Mesendoderm (in vitro differentiated cells): Measurements from ENCODE around the gene GALP. TPM values are rescaled to one million over a fixed set of nuclear protein-coding genes. Genes with fewer than 3 reads are reported as not detected.
"Not testable (repeated sequence)": the region's sequence is repeated elsewhere in the genome, so short reads cannot be mapped to it uniquely, and the experiment has no call there.

Source experiments
- DNase-seq: peaks from one replicate; pipeline ENCODE4 v3.0.0; 2013
- H2AK5ac ChIP-seq: 2 replicates; pipeline ENCODE4 v1.6.1; 2013; ENCODE audit warnings: low read length, inconsistent platforms
- H2BK120ac ChIP-seq: 2 replicates; pipeline ENCODE4 v1.6.1; 2013; ENCODE audit warnings: low read depth, mild to moderate bottlenecking, low read length, moderate library complexity, mixed read lengths
- H2BK15ac ChIP-seq: replicated peaks from 2 replicates; pipeline ENCODE4 v1.6.1; 2013; ENCODE audit warnings: low read depth, mild to moderate bottlenecking, moderate library complexity
- H2BK5ac ChIP-seq: 2 replicates; pipeline ENCODE4 v1.6.1; 2013; ENCODE audit warnings: low read length, inconsistent platforms
- H3K18ac ChIP-seq: 2 replicates; pipeline ENCODE4 v1.6.1; 2013; ENCODE audit warnings: mild to moderate bottlenecking, low read length, mixed read lengths
- H3K23ac ChIP-seq: one replicate; pipeline ENCODE4 v1.6.1; 2013; ENCODE audit warnings: low read length
- H3K27ac ChIP-seq: 2 replicates; pipeline ENCODE4 v1.5.1; 2013; ENCODE audit warnings: low read depth, mild to moderate bottlenecking, inconsistent platforms, low read length, moderate library complexity
- H3K27me3 ChIP-seq: 2 replicates; pipeline ENCODE4 v1.6.1; 2013; ENCODE audit warnings: low read length, control low read depth, mild to moderate bottlenecking, inconsistent platforms; ENCODE audit not compliant: insufficient read depth, poor library complexity
- H3K36me3 ChIP-seq: 2 replicates; pipeline ENCODE4 v1.6.1; 2013; ENCODE audit warnings: low read length, inconsistent platforms; ENCODE audit not compliant: control insufficient read depth, insufficient read depth
- H3K4ac ChIP-seq: one replicate; pipeline ENCODE4 v1.6.1; 2013; ENCODE audit warnings: low read depth, mild to moderate bottlenecking, low read length, moderate library complexity
- H3K4me1 ChIP-seq: 2 replicates; pipeline ENCODE4 v1.6.1; 2013; ENCODE audit warnings: low read depth, low read length, inconsistent platforms; ENCODE audit not compliant: control insufficient read depth
- H3K4me2 ChIP-seq: 2 replicates; pipeline ENCODE4 v1.6.1; 2013; ENCODE audit warnings: low read length
- H3K4me3 ChIP-seq: 2 replicates; pipeline ENCODE4 v1.5.1; 2013; ENCODE audit warnings: mild to moderate bottlenecking, low read length
- H3K56ac ChIP-seq: one replicate; pipeline ENCODE4 v1.6.1; 2013; ENCODE audit warnings: low read length
- H3K79me1 ChIP-seq: 2 replicates; pipeline ENCODE4 v1.6.1; 2013; ENCODE audit warnings: low read length, inconsistent platforms
- H3K79me2 ChIP-seq: 2 replicates; pipeline ENCODE4 v1.6.1; 2013; ENCODE audit warnings: mild to moderate bottlenecking, low read length; ENCODE audit not compliant: control insufficient read depth, insufficient read depth
- H3K9ac ChIP-seq: 2 replicates; pipeline ENCODE4 v1.6.1; 2013; ENCODE audit warnings: low read length, inconsistent platforms
- H4K5ac ChIP-seq: one replicate; pipeline ENCODE4 v1.6.1; 2013; ENCODE audit warnings: low read length
- H4K8ac ChIP-seq: one replicate; pipeline ENCODE4 v1.6.1; 2013; ENCODE audit warnings: low read depth, mild to moderate bottlenecking, control low read depth, low read length, moderate library complexity
- WGBS: extraction: QIAGEN DNeasy Blood & Tissue Kit; methylation state at CpG from one replicate; pipeline ENCODE4 v1.1.7; 2013; ENCODE audit warnings: low lambda C conversion rate, missing lambda C conversion rate; ENCODE audit not compliant: insufficient coverage; ENCODE audit errors: extremely low coverage; 5-methylcytosine and 5-hydroxymethylcytosine counted together
- polyA plus RNA-seq, 2 experiments: library from polyadenylated mRNA; stranded (reverse); fragments of 200-250 nt; gene quantifications; one replicate each; pipeline ENCODE4 v1.2.3, GENCODE V29; 2013

GALP gene
- polyA plus RNA-seq (2013, experiment 1 of 2) = not detected
- not detected for polyA plus RNA-seq (2013, experiment 2 of 2)

GRCh38 chr19:56175861-56176307, at the start of gene GALP:
Gene GALP (plus strand): TSS chr19:56176008. CDS start chr19:56177109, 1,101 bp downstream.
- not testable (repeated sequence) for H2BK5ac ChIP-seq, H3K4me3 ChIP-seq, H3K79me1 ChIP-seq, H3K4ac ChIP-seq, H3K9ac ChIP-seq, H2AK5ac ChIP-seq, H3K56ac ChIP-seq, H3K23ac ChIP-seq, H3K4me1 ChIP-seq, H3K36me3 ChIP-seq, H3K79me2 ChIP-seq, DNase-seq, H2BK15ac ChIP-seq, H3K27ac ChIP-seq, H3K4me2 ChIP-seq, H4K8ac ChIP-seq, H2BK120ac ChIP-seq, H3K27me3 ChIP-seq, H3K18ac ChIP-seq, H4K5ac ChIP-seq
- no CpG with 5 or more reads among the region's 15 CpGs for WGBS

GRCh38 chr19:56126983-56127780, 48.6 kb upstream of the GALP start:
- Histone ChIP-seq H3K9ac (no peak overlapping the region), H4K5ac (no peak overlapping the region), H3K36me3 (no peaks in the 10 kb centered on the region), H3K56ac (no peak overlapping the region), H3K79me1 (no peaks in the 10 kb centered on the region), H2BK15ac (no peak overlapping the region), H3K79me2 (no peaks in the 10 kb centered on the region), H2AK5ac (no peak overlapping the region), H3K4me1 (no peaks in the 10 kb centered on the region), H3K23ac (no peak overlapping the region), H3K4me3 (no peak overlapping the region), H4K8ac (no peak overlapping the region), H3K18ac (no peak overlapping the region), H3K4me2 (no peak overlapping the region), H2BK120ac (no peak overlapping the region), H3K27ac (no peak overlapping the region), H3K4ac (no peak overlapping the region), H3K27me3 (no peaks in the 10 kb centered on the region), H2BK5ac (no peak overlapping the region)
- no peak for DNase-seq
- no CpG with 5 or more reads among the region's 19 CpGs for WGBS

- H4K8ac ChIP-seq = no peak overlapping the region
- no peak overlapping the region for H3K27ac ChIP-seq
- no peaks in the 10 kb centered on the region for H3K27me3 ChIP-seq
- H4K5ac ChIP-seq = no peak overlapping the region
- H3K79me1 ChIP-seq = no peaks in the 10 kb centered on the region
- H3K4me1 ChIP-seq = no peaks in the 10 kb centered on the region
- no peaks in the 10 kb centered on the region for H3K36me3 ChIP-seq
- H2AK5ac ChIP-seq = no peak overlapping the region
- H3K56ac ChIP-seq = no peak overlapping the region
- no CpG with 5 or more reads among the region's 7 CpGs for WGBS
- H3K18ac ChIP-seq = no peak overlapping the region
- H2BK5ac ChIP-seq = no peak overlapping the region
- no peak overlapping the region for H3K9ac ChIP-seq
- no peak overlapping the region for H3K4me3 ChIP-seq
- H2BK15ac ChIP-seq = no peak overlapping the region
- no peak for DNase-seq
- H3K79me2 ChIP-seq = no peaks in the 10 kb centered on the region
- H3K4ac ChIP-seq = no peak overlapping the region
- H2BK120ac ChIP-seq = no peak overlapping the region
- no peak overlapping the region for H3K23ac ChIP-seq
- no peak overlapping the region for H3K4me2 ChIP-seq
Measured at GRCh38 chr19:56130006-56130405, 45.8 kb upstream of the GALP start.

- H3K79me2 ChIP-seq = no peaks in the 10 kb centered on the region
- H3K18ac ChIP-seq = no peak overlapping the region
- H2BK120ac ChIP-seq = no peak overlapping the region
- no peaks in the 10 kb centered on the region for H3K79me1 ChIP-seq
- no peak overlapping the region for H4K8ac ChIP-seq
- no peak overlapping the region for H4K5ac ChIP-seq
- no peak overlapping the region for H3K27ac ChIP-seq
- no peak overlapping the region for H2BK5ac ChIP-seq
- no CpG with 5 or more reads among the region's 8 CpGs for WGBS
- no peak overlapping the region for H3K4me2 ChIP-seq
- DNase-seq = no peak
- no peak overlapping the region for H3K4me3 ChIP-seq
- no peak overlapping the region for H3K9ac ChIP-seq
- no peak overlapping the region for H3K23ac ChIP-seq
- H3K4me1 ChIP-seq = no peaks in the 10 kb centered on the region
- no peaks in the 10 kb centered on the region for H3K36me3 ChIP-seq
- H2BK15ac ChIP-seq = no peak overlapping the region
- no peaks in the 10 kb centered on the region for H3K27me3 ChIP-seq
- no peak overlapping the region for H3K4ac ChIP-seq
- H3K56ac ChIP-seq = no peak overlapping the region
- no peak overlapping the region for H2AK5ac ChIP-seq
Measured at GRCh38 chr19:56131651-56132050, 44.2 kb upstream of the GALP start.

GRCh38 chr19:56132316-56132822, 43.4 kb upstream of the GALP start:
- Histone ChIP-seq H3K79me2 (no peaks in the 10 kb centered on the region), H3K79me1 (no peaks in the 10 kb centered on the region), H3K27ac (no peak overlapping the region), H2AK5ac (no peak overlapping the region), H4K8ac (no peak overlapping the region), H3K23ac (no peak overlapping the region), H2BK120ac (no peak overlapping the region), H4K5ac (no peak overlapping the region), H3K36me3 (no peaks in the 10 kb centered on the region), H3K4ac (no peak overlapping the region), H3K4me2 (no peak overlapping the region), H3K9ac (no peak overlapping the region), H3K4me3 (no peak overlapping the region), H3K56ac (no peak overlapping the region), H2BK15ac (no peak overlapping the region), H3K18ac (no peak overlapping the region), H2BK5ac (no peak overlapping the region), H3K27me3 (no peaks in the 10 kb centered on the region), H3K4me1 (no peaks in the 10 kb centered on the region)
- DNase-seq = no peak
- WGBS = no CpG with 5 or more reads among the region's 14 CpGs
